ENCODE results near the gene PROZ. TPM values are rescaled to one million over a fixed set of nuclear protein-coding genes. Genes with fewer than 3 reads are reported as not detected.

Gene PROZ
- polyA plus RNA-seq, 2 of the 4 experiments (the other 2 are of a cell fraction) = not detected

DNA sequence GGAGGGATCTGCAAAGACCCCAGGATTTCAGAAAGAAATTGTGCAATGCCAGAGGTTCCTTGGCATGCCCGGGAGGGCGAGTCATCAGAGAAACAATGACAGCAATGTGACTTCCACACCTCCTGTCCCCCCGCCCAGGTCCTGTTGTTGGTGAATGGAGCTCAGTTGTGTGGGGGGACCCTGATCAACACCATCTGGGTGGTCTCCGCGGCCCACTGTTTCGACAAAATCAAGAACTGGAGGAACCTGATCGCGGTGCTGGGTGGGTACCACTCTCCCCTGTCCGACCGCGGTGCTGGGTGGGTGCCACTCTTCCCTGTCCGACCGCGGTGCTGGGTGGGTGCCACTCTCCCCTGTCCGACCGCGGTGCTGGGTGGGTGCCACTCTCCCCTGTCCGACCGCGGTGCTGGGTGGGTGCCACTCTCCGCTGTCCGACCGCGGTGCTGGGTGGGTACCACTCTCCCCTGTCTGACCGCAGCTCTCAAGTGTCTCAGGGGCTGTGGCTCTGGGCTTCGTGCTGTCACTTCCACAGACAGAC, 41.0 kb upstream of the PROZ start:
- Histone ChIP-seq H3K9me3 (no peaks in the 10 kb centered on the region), H3K27ac (no peak overlapping the region), H3K4me3 (no peak overlapping the region), H3K4me1 (no peaks in the 10 kb centered on the region), H3K4me2 (no peak overlapping the region)
- ATAC-seq (no peak), FAIRE-seq (no peak), DNase-seq (ENCODE audit: low read depth in 1 of 2, low spot score in 1 of 2) (no peak)
- ChIA-PET CTCF (no interaction called here), POLR2A (no interaction called here)
- no peak for TF ChIP-seq RAD21 (conservative IDR thresholded peaks at IDR 0.05 in 1 of 2, IDR thresholded peaks at IDR 0.05 in 1 of 2)
- 57% methylated on average over 9 of the region's 26 CpGs for WGBS (ENCODE audit: missing lambda C conversion rate)

DNA sequence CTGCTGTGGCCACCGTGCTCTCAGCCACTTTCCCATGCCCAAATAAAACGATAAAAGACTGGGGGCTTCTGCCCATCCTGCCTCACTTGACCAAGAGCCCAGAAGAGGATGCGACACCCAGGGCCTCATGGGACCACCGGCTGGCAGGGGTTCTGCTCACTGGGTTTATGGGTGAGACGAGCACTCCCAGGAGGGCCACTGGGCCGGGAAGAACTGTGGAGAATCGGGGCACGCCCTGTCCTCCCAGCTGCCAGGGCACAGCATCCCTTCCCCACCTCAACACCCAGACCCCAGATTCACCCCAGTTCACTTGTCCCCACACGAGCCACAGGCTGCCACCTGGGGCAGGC, 40.6 kb upstream of the PROZ start:
- Histone ChIP-seq H3K27ac (no peak overlapping the region), H3K4me2 (no peak overlapping the region), H3K9me3 (no peaks in the 10 kb centered on the region), H3K4me1 (no peaks in the 10 kb centered on the region), H3K4me3 (no peak overlapping the region)
- ChIA-PET CTCF (no interaction called here), POLR2A (no interaction called here)
- no peak for ATAC-seq
- TF ChIP-seq RFX5 (IDR thresholded peaks at IDR 0.05) (no peak), CHD2 (IDR thresholded peaks at IDR 0.05; ENCODE audit: low read length, partially characterized antibody) (no peak), BHLHE40 (IDR thresholded peaks at IDR 0.05; ENCODE audit: low read depth, low read length) (no peak), EHF (CRISPR knock-in tag; IDR thresholded peaks at IDR 0.05) (no peak), ZC3H11A (IDR thresholded peaks at IDR 0.05) (no peak), MAZ (IDR thresholded peaks at IDR 0.05; ENCODE audit: borderline replicate concordance, low read depth, low read length) (no peak)
- TF ChIP-seq, protein P1, sequence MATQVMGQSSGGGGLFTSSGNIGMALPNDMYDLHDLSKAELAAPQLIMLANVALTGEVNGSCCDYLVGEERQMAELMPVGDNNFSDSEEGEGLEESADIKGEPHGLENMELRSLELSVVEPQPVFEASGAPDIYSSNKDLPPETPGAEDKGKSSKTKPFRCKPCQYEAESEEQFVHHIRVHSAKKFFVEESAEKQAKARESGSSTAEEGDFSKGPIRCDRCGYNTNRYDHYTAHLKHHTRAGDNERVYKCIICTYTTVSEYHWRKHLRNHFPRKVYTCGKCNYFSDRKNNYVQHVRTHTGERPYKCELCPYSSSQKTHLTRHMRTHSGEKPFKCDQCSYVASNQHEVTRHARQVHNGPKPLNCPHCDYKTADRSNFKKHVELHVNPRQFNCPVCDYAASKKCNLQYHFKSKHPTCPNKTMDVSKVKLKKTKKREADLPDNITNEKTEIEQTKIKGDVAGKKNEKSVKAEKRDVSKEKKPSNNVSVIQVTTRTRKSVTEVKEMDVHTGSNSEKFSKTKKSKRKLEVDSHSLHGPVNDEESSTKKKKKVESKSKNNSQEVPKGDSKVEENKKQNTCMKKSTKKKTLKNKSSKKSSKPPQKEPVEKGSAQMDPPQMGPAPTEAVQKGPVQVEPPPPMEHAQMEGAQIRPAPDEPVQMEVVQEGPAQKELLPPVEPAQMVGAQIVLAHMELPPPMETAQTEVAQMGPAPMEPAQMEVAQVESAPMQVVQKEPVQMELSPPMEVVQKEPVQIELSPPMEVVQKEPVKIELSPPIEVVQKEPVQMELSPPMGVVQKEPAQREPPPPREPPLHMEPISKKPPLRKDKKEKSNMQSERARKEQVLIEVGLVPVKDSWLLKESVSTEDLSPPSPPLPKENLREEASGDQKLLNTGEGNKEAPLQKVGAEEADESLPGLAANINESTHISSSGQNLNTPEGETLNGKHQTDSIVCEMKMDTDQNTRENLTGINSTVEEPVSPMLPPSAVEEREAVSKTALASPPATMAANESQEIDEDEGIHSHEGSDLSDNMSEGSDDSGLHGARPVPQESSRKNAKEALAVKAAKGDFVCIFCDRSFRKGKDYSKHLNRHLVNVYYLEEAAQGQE (IDR thresholded peaks at IDR 0.05) = no peak
- TF ChIP-seq, protein P2, sequence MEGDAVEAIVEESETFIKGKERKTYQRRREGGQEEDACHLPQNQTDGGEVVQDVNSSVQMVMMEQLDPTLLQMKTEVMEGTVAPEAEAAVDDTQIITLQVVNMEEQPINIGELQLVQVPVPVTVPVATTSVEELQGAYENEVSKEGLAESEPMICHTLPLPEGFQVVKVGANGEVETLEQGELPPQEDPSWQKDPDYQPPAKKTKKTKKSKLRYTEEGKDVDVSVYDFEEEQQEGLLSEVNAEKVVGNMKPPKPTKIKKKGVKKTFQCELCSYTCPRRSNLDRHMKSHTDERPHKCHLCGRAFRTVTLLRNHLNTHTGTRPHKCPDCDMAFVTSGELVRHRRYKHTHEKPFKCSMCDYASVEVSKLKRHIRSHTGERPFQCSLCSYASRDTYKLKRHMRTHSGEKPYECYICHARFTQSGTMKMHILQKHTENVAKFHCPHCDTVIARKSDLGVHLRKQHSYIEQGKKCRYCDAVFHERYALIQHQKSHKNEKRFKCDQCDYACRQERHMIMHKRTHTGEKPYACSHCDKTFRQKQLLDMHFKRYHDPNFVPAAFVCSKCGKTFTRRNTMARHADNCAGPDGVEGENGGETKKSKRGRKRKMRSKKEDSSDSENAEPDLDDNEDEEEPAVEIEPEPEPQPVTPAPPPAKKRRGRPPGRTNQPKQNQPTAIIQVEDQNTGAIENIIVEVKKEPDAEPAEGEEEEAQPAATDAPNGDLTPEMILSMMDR (IDR thresholded peaks at IDR 0.05) = no peak
- TF ChIP-seq, protein P3, sequence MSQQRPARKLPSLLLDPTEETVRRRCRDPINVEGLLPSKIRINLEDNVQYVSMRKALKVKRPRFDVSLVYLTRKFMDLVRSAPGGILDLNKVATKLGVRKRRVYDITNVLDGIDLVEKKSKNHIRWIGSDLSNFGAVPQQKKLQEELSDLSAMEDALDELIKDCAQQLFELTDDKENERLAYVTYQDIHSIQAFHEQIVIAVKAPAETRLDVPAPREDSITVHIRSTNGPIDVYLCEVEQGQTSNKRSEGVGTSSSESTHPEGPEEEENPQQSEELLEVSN (IDR thresholded peaks at IDR 0.05; ENCODE audit: borderline replicate concordance, low read depth) = no peak
- no peak for DNase-seq (ENCODE audit: low read depth in 1 of 2, low spot score in 1 of 2)
- WGBS (ENCODE audit: missing lambda C conversion rate) = 46% methylated on average over 9 of the region's 9 CpGs
- no peak for FAIRE-seq

DNA sequence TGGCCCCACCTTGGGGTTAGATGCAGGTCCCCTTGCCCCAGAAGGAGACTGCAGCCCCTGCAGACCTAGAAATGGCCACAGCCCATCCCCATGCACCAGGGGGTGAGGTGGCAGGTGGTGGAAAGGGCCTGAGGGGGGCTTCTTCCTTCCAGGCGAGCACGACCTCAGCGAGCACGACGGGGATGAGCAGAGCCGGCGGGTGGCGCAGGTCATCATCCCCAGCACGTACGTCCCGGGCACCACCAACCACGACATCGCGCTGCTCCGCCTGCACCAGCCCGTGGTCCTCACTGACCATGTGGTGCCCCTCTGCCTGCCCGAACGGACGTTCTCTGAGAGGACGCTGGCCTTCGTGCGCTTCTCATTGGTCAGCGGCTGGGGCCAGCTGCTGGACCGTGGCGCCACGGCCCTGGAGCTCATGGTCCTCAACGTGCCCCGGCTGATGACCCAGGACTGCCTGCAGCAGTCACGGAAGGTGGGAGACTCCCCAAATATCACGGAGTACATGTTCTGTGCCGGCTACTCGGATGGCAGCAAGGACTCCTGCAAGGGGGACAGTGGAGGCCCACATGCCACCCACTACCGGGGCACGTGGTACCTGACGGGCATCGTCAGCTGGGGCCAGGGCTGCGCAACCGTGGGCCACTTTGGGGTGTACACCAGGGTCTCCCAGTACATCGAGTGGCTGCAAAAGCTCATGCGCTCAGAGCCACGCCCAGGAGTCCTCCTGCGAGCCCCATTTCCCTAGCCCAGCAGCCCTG, 40.0 kb upstream of the PROZ start:
- Histone ChIP-seq H3K4me2 (no peak overlapping the region), H3K4me1 (no peaks in the 10 kb centered on the region), H3K27ac (no peak overlapping the region), H3K9me3 (no peaks in the 10 kb centered on the region), H3K4me3 (no peak overlapping the region)
- FAIRE-seq (no peak), DNase-seq (ENCODE audit: low read depth in 1 of 2, low spot score in 1 of 2) (no peak), ATAC-seq (no peak)
- 78% methylated on average over 13 of the region's 42 CpGs for WGBS (ENCODE audit: missing lambda C conversion rate)
- ChIA-PET POLR2A (no interaction called here), CTCF (interaction anchor here (1.6 kb wide), 1 partner anchor 13 kb away, joined by 3 read pairs; no protein-coding TSS in a partner anchor)
- TF ChIP-seq, protein P1 (IDR thresholded peaks at IDR 0.05) = no peak
- TF ChIP-seq, protein P4, sequence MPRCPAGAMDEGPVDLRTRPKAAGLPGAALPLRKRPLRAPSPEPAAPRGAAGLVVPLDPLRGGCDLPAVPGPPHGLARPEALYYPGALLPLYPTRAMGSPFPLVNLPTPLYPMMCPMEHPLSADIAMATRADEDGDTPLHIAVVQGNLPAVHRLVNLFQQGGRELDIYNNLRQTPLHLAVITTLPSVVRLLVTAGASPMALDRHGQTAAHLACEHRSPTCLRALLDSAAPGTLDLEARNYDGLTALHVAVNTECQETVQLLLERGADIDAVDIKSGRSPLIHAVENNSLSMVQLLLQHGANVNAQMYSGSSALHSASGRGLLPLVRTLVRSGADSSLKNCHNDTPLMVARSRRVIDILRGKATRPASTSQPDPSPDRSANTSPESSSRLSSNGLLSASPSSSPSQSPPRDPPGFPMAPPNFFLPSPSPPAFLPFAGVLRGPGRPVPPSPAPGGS (IDR thresholded peaks at IDR 0.05) = no peak
- TF ChIP-seq, protein P5, sequence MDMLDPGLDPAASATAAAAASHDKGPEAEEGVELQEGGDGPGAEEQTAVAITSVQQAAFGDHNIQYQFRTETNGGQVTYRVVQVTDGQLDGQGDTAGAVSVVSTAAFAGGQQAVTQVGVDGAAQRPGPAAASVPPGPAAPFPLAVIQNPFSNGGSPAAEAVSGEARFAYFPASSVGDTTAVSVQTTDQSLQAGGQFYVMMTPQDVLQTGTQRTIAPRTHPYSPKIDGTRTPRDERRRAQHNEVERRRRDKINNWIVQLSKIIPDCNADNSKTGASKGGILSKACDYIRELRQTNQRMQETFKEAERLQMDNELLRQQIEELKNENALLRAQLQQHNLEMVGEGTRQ (IDR thresholded peaks at IDR 0.05) = no peak
- TF ChIP-seq ESRRA (IDR thresholded peaks at IDR 0.05; ENCODE audit: borderline replicate concordance, low read length) = no peak
- TF ChIP-seq, protein P3 (IDR thresholded peaks at IDR 0.05; ENCODE audit: borderline replicate concordance, low read depth) = no peak
- TF ChIP-seq, protein P2 (IDR thresholded peaks at IDR 0.05) = no peak
- no peak for TF ChIP-seq SREBF2 (IDR thresholded peaks at IDR 0.05)
